Stimulated activated CD8-positive, alpha-beta memory T cell treated with anti-CD3 and anti-CD28 coated beads, Interleukin-12 subunit alpha, Interleukin-12 subunit beta, amount 100 ng/mL, for 24 hours (primary cell): ENCODE measurements around the gene DUSP28.
A peak's percentile ranks its signal among the peaks of the same experiment; 100 is the strongest.
"Not testable (repeated sequence)": the region's sequence is repeated elsewhere in the genome, so short reads cannot be mapped to it uniquely, and the experiment has no call there.

Experiments used
- DNase-seq: peaks from one replicate; pipeline ENCODE4 v3.0.0-alpha.2; 2020; ENCODE audit errors: extremely low read depth

The DUSP28 gene

DNA sequence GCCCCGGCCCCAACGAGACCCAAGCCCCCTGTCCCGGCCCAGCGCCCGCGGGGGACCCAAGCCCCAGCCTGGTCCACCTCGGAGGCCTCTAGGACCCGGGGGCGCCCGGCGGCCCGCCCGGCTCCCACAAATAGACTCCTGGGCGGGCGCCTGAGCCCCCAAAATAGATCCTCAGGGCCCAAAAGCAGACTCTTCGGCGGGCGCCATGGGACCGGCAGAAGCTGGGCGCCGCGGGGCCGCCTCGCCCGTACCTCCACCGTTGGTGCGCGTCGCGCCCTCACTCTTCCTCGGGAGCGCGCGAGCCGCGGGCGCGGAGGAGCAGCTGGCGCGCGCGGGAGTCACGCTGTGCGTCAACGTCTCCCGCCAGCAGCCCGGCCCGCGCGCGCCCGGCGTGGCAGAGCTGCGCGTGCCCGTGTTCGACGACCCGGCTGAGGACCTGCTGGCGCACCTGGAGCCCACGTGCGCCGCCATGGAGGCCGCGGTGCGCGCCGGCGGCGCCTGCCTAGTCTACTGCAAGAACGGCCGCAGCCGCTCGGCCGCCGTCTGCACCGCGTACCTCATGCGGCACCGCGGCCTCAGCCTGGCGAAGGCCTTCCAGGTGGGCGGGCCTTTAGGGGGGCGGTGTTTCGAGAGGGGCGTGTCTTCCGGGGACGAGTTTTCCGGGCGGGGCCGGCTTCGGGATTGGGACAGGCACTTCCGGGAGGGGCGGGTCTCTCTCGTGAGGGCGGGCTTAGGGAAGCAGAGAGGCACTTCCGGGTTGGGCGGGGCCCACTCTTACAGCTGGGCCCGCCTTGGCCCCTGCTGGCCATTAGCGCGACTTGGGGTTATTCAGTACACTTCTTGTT, 545 bp downstream of the DUSP28 start:
- peak; percentile 99 for DNase-seq

DNA sequence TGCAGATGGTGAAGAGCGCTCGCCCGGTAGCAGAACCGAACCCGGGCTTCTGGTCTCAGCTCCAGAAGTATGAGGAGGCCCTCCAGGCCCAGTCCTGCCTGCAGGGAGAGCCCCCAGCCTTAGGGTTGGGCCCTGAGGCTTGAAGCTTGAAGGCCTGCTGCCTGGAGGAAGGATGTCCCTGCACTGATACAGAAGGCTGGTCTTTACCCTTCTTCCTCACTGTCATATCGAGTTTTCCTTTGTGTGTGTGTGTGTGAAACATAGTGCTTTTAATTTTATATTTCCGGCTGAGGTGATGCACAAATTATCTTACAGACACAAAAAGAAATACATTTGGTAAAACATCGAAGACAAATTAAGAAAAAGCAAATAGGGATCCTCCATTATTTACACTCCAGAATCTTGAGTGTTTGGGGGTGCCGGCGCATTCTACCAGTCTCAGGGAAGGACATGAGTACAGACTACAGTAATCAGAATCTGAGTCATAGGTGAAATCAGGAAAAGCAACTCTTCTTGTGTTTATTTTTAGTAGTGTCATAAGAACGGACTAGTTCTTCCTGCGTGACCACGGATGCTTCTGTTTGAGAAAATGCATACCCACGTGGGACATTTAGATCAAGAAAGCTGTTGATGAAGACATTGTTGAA, 1.3 kb downstream of the DUSP28 start:
- DNase-seq: no peak

DNA sequence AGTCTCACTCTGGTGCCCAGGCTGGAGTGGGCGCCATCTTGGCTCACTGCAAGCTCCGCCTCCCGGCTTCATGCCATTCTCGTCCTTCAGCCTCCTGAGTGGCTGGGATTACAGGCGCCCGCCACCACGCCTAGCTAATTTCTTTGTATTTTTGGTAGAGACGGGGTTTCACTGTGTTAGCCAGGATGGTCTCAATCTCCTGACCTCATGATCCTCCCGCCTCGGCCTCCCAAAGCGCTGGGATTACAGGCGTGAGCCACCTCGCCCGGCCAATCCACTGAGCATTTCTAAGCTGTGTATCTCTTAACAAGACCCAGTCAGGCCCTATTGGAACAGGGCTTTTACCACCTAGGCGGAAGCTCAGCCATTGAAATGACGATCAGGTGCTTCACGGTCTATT, 3.1 kb downstream of the DUSP28 start:
- DNase-seq: not testable (repeated sequence)

DNA sequence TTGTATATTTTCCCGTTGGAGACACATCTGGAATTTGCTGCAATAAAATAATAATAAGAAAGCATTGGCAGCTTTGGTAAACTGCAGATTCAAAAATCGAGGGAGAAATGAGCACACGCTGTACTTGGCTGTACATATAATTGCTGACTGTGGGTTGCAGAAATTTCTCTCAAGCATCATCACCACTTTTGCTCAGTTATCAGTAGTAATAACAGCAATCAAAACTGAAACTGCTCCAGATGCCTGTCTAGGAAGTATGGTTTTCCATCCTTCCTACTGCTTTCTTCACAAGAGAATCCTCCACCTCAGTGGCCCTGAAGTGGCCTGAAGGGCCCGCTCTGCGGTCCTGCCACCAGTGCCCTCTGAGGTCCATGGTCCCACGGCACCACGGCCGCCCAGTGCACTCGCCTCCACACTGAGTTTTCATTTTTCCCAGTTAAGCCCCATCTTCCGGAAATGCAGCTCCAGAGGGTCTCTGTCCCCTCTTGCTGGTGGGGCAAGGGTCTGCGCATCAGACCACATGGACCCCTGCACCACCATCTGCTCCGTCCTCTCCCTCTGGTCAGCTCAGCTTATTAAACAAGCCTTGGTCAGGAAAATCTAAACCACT, 3.9 kb downstream of the DUSP28 start:
- DNase-seq: no peak

DNA sequence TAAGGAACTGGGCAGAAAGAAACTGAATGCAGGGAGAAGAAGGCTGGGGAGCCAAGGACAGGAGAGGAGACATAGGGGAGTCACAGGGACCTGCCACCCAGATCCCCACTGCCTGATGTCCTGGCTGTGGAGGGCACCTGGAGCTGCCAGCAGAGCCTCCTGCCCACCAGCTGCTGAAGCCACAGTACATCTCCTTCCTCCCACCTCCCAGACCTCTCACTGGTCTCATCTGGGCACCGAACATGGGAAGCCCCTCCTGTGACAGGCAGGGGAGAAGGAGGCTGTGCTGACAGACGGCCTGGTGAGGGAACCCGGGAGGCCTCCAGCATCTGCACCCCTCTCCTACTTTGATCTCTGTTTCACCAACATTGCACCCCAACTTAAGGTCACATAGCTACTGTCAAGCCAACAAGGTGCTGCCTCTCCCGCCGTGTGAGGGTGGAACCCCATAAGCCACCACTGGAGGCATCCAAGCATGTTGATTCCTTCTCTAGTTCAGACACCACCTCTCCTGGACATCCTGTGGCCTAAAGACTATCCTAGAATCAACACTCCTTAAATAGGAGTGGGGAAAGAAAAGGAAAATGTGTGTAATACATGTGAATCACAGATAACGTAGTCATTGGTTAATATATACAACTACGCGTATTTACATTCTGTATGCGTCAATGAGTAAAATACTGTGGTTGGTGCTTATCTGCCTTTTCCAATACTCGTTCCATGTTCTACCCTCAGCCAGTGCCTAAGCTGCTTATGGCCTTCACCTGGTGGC, 4.6 kb downstream of the DUSP28 start:
- no peak for DNase-seq

DNA sequence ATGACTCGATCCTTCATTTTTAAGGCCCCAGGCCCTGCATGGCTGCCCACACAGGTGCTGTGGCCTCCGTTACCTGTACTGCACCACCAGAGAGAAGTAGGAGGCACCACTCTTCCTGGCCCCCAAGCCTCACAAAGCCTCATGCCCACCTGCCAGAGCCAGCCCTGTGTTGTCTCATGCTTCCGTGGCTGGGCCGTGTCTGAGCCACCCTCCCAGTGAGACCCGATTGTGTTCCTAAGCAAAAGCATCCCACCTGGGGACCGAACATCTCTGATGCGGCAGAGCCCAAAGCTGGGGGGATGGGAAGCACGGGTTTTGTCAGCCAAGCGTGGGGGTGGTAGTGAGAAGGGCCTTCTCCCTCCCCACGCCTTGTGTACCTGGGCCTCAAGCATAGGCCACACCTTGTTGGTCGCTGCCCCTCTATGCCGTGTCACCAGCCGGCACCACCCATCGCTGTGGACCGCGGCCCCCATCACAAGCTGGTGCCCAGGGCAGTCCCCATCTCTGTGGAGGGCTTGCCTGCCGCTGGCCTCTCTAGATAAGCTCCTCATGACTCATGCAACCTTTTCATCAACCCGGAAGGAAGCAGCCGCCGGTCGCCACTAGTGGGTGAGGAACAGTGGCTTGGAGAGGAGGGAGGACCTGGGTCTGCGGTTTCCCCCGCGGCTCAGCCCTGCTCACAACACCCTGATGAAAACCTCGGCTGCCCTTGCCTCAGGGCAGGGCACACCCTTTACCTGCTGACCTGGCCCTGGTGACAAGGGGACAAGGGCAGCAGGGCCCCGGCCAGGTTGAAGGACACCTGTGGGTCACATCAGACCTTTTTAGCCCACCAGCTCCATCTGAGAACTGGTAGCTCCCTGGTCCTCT, 5.4 kb downstream of the DUSP28 start:
- DNase-seq: peak; percentile 79

DNA sequence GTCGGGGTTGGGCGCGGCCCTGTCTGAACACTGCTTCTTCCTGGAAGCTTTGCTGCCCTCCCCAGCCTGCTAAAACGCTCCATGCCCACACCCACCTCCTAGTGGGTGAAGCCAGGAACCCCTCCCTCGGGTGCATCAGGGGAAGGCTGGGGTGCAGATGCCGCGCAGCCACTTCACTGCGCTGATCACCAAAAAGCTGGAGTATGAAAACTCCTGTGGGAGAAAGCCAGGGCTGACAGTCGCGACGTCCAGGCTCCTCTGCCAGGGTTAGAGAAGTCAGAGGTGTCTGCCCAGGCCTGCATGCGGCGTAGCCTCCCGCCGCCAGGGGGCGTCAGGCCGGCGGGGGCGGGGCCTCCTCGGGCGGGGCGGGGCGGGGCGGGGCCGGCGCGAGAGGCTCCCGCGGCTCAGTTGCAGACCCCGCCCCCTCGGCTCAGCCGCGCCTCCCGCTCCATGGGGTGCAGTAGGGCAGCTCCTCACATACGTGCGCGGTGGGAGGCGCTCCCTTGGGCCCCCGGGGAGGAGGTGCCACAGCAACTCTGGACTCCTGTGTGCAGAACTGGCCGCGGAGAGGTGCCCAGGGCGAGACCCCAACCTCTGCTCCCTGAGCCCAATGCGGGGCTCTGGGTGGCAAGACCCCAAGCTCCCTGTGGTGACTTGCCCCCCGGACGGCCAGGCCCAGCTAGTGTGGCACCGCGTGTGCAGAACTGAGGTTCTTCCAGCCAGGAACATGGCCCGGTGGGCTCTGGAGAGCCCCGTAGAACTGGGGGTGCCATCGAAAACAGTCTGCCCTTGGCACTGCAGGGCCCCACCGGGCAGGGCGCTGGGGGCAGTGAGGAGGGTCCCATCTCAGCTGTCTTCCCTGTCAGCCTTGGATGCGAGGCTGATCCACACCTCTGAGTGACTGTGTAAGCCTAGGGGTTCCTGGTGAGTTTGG, 6.3 kb downstream of the DUSP28 start:
- DNase-seq: peak; percentile 92

DNA sequence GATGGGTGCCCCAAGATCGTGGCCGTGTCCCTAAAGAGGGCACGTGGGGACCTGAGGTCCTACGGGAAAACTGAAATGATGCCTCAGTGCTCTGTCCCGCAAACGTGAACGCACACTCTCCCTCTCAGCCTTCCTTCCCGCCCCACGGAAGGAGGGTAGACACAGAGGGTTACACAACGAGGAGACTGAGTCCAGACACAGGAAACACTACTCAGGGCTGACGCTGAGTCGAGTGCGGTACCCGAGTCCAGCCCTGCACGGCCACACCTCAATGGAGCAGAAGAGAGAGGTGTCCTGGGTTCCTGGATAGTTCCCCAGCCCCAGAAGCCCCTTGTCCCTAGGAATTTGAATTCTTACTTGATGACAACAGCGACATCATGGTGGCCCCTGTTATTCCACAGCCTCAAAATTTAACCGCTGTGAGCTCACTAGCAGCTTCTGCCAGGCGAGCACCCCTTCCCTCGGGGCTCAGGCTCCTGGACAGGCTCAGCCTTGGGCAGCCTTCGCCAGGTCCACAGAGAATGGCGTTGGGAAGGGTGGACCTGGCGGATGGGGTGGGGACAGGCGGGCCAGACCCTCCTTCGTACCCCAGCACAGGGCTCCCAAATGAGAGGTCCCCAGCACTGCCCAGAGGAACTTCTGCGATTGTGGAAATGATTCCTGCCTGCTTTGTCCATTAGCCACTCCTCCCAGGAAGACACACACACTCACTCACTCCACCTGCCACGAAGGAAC, 7.1 kb downstream of the DUSP28 start:
- no peak for DNase-seq

DNA sequence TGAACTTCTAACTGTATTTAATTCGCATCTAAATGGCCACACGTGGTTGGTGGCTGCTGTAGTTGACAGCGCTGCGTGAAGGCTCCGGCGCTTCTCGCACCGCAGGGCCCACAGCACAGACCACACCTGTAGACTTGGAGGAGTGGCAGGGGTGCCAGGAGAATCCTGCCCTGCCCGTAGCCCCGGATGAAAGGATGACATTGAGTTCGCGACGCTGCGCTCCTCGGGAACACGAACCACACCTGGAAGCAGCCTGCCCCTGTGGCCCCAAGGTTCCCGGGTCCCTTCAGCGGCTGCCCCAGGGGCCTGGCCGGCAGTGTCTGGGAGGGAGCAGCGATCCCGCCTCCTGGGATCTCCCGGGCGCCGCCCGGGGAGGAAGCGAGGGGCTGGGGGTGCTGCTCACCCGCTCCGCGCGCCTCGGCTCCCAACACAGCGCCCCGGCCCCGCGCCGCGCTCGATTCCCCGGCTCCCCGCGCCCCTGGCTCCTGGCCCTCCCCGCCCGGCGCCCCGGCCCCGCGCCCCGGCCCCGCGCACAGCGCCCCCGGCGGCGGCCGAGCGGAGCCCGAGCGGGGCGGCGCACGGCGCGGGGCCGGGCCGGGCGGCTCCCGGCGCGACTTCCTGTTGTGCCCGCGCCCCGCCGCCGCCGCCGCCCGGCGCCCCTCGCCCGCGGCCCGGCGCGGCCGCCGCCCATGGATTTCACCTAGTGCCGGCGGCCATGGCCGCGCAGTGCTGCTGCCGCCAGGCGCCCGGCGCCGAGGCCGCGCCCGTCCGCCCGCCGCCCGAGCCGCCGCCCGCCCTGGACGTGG, 7.9 kb downstream of the DUSP28 start, which contains the start of gene RNPEPL1:
RNPEPL1 (plus strand) TSS at position 613 of the 806 bp plus-strand sequence; CDS start at position 716, 103 bp downstream.
- DNase-seq: no peak

DNA sequence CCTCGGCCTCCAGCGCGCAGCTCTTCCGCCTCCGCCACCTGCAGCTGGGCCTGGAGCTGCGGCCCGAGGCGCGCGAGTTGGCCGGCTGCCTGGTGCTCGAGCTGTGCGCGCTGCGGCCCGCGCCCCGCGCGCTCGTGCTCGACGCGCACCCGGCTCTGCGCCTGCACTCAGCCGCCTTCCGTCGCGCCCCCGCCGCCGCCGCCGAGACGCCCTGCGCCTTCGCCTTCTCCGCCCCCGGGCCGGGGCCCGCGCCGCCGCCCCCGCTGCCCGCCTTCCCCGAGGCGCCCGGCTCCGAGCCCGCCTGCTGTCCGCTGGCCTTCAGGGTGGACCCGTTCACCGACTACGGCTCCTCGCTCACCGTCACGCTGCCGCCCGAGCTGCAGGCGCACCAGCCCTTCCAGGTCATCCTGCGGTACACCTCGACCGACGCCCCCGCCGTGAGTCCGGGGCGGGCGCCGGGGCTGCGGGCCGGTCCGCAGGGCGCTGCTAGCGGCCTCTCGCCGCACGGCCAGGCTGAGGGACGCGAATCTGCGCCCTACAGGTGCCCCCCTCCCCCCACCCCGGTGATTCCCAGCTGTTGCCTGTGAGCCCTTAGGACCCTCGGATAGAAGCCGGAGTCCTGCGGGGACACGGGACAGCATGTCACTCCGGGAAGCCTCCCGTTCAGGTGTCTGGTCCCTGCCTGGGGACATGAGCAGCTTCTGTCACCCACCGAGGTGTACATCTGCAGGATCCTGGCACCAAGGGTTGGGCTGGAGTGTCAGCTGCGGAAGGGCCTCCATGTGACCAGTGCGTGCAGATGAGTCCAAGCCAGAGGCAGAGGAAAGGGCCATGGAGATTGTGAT, 8.7 kb downstream of the DUSP28 start:
- no peak for DNase-seq

DNA sequence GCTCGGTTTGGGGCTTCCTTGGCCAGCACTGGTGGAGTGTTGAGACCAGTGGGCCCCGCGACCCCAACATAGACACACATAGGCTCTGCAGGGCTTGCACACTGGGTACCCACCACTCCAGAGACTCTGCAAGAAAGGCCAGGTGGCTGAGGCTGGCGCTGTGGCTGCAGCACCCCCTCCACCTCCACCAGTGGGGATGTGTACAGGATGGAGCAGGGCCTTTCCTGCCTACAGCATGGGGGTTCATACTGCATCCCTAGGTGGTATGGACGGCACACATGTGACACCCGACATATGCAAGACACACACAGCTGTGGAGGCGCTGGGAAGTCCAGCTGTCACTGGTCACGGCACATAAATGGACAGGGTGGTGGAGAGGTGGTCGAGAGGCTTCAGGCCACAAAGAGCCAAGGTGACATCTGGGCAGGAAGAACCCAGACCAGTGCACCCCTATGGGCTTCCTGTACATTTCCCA, 9.4 kb downstream of the DUSP28 start:
- no peak for DNase-seq

DNA sequence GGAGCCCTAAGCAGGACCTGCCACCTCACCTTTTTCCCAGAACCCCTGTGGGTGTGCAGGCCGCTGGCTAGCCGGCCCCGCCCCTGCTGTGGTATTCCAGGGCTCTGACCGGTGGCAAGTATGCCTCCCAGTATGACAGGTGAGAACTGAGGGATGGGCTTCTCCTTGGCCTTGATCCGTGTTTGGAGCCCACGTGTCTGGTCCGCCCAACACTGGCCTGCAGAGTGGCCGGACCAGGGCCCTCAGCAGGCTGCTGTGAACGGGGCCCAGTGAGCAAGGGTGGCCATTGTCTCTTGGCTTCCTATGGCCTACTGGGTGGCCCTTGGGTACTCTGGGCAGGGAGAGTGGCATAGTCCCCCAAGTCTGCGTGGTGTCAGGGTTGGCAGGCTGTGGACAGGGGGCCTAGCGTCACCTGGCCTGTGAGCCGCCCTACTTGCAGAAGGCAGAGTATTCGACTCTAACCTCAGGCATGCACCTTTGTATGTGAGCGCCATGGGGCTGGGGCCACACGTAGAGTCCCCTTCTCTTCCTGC, 9.9 kb downstream of the DUSP28 start:
- no peak for DNase-seq

DNA sequence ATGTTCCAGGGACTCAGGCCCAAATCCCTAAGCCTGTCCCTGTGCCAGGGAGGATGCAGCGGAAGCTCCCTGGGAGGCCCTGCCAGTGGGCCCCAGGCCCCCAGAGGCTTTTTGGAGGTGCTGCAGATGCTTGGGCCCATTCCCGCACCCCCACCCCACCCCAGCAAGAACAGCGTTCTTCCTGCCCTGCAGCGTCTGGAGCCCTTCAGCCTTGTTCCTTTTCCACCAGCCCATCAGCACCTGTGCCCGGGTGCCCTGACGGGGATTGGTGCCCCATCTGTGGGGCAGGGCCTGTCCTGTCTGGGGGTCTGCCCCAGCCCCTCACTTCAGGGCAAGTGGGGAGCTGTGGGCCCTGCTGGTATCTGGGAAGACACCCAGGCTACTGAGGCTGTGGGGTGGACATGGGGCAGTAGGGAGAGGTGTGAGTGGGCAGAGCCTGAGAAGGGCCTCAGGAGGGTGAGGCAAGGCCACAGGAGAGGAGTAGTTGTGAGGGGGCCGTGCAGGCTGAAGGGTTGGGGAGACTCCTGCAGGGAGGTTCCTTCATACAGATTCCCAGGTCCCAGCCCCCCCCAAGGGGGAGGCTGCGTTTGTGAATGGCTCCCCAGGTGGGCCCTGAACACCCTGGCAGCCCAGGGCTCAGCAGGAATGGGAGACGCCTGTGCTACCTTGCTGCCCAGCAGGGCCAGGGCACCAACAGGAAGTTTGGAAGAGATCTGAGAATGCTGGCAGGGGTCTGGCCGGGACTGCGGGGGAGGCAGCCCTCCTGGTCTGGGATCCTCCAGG, 10.6 kb downstream of the DUSP28 start:
- no peak for DNase-seq

DNA sequence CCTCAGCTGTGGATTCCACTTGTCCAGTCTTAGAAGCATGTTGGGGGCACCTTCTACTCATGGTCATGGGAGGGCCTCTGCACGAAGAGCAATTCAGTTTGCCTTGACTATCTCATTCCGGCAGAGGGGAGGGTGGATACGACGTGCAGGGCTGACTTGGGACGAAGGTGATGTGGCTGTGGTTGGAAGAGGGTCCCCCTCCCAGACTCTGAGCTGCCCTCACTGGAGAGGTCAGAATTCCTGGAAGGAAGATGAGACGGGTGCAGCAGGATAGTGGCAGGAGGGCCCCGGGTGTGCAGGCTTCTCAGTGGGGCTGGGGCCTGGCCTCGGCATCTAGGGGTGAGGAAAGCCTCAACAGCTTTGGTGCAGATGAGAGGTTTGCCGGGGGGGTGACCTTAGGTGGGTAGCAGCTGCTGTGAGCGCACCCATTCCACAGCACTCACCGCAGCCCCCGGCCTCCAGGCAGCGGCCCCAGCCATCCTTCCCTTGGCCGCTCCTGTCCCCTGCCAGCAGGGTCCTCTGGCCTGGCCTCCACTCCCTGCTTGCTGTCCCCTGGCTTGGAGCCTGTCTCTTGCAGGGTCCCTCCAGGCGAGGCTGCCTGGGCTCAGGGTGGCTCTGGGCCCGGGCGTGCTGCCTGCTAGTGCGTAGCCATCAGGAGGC, 11.3 kb downstream of the DUSP28 start:
- DNase-seq: no peak

DNA sequence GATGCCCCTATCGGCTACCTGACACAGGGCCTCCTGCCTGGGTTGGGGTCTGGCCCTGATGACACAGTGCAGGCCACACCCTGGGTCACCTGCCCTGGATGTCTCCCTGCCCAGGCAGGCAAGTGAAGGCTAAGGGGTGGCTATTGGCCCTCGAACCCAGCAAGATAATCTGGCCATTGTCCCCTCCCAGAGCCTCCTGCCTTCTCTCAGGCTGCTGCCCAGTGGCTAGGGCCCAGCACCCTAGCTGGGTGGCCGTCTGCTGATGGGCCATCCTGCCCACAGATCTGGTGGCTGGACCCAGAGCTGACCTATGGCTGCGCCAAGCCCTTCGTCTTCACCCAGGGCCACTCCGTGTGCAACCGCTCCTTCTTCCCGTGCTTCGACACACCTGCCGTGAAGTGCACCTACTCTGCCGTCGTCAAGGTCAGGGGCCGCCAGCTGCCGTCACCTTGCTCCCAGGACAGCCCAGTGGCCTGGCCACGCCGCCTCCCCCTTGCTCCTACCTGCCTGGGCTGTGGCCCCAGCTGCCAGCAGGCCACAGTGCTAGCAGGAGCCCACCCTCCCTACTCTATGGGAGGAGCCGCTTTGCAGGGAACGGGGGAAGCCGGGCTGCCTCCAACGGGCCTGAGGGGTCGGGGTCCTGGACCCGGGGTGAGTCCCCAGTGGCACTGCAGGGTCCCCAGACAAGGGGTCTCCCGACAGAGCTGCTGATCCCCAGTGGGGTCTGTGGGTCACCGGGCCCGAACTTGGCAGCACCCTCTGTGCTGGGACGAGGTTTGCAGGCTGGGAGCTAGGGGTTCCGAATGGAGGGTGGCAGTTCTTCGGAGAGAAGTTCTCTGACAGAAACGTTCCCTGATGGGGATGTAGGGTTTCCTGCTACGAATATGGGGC, 12.2 kb downstream of the DUSP28 start:
- DNase-seq: no peak
